ENCODE data around the gene LPAR3.

- TF ChIP-seq, protein P1, sequence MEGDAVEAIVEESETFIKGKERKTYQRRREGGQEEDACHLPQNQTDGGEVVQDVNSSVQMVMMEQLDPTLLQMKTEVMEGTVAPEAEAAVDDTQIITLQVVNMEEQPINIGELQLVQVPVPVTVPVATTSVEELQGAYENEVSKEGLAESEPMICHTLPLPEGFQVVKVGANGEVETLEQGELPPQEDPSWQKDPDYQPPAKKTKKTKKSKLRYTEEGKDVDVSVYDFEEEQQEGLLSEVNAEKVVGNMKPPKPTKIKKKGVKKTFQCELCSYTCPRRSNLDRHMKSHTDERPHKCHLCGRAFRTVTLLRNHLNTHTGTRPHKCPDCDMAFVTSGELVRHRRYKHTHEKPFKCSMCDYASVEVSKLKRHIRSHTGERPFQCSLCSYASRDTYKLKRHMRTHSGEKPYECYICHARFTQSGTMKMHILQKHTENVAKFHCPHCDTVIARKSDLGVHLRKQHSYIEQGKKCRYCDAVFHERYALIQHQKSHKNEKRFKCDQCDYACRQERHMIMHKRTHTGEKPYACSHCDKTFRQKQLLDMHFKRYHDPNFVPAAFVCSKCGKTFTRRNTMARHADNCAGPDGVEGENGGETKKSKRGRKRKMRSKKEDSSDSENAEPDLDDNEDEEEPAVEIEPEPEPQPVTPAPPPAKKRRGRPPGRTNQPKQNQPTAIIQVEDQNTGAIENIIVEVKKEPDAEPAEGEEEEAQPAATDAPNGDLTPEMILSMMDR (IDR thresholded peaks at IDR 0.05; ENCODE audit: poor library complexity), result no peak
- no peak for TF ChIP-seq EZH2 (IDR thresholded peaks at IDR 0.05; ENCODE audit: borderline replicate concordance)
These were observed 47.6 kb downstream of the LPAR3 start for GRCh38 chr1:84845357-84845756.

Measured in hepatocyte (in vitro differentiated cells).